OCI-LY1 (cell line): ENCODE results near the gene GNG13.

Experiments
- CTCF ChIP-seq: fragments of 200-600 bp; sonication (generic), shearing (Covaris generic); IDR thresholded peaks from 2 replicates; pipeline ENCODE4 v1.5.1; 2017; ENCODE audit warnings: mild to moderate bottlenecking, antibody characterized with exemption, low read length, moderate library complexity, mixed read lengths
- EZH2 ChIP-seq: fragments of 200-600 bp; sonication (generic), shearing (Covaris generic); IDR thresholded peaks from 2 replicates; pipeline ENCODE4 v1.8.0; 2017; ENCODE audit warnings: borderline replicate concordance, mixed run types, mild to moderate bottlenecking, antibody characterized with exemption, low read length, moderate library complexity, mixed read lengths

GRCh38 chr16:750485-750884, 50.0 kb downstream of the GNG13 start:
- TF ChIP-seq EZH2 = no peak
- no peak for TF ChIP-seq CTCF
